Upper lobe of left lung (tissue), 6 donors: ENCODE results near the gene MARVELD2. TPM values are rescaled to one million over a fixed set of nuclear protein-coding genes. Genes with fewer than 3 reads are reported as not detected.
"Not testable (repeated sequence)": the region's sequence is repeated elsewhere in the genome, so short reads cannot be mapped to it uniquely, and the experiment has no call there.

ENCODE experiments used
- ATAC-seq, 2 donors: fragments of 200-7000 bp; cut with Tn5 transposase; one replicate each; pipeline ENCODE4 v1.9.1; 2022; ENCODE audit warnings: mild to moderate bottlenecking in 2 of 2, moderate library complexity in 2 of 2; ENCODE audit not compliant: low FRiP score in 2 of 2
- DNase-seq, 2 donors: peaks; one replicate each; pipeline ENCODE4 v3.0.0-alpha.2; 2019 to 2020
- H3K27ac ChIP-seq, 4 donors: fragments of 200-600 bp; sonication (generic); one replicate each; pipeline ENCODE4 v1.5.1; 2016 to 2019
- H3K27me3 ChIP-seq, 4 donors: fragments of 200-600 bp; sonication (generic); one replicate each; pipeline ENCODE4 v1.5.1; 2017 to 2019
- H3K36me3 ChIP-seq, 4 donors: fragments of 200-600 bp; sonication (generic); one replicate each; pipeline ENCODE4 v1.5.1; 2016 to 2019
- H3K4me1 ChIP-seq, 4 donors: fragments of 200-600 bp; sonication (generic); one replicate each; pipeline ENCODE4 v1.5.1; 2018 to 2019
- H3K4me3 ChIP-seq, 4 donors: fragments of 200-600 bp; sonication (generic); one replicate each; pipeline ENCODE4 v1.5.1; 2017 to 2019; ENCODE audit warnings: mild to moderate bottlenecking in 2 of 4, moderate library complexity in 1 of 4
- H3K9me3 ChIP-seq, 4 donors: fragments of 200-600 bp; sonication (generic); one replicate each; pipeline ENCODE4 v1.5.1; 2018 to 2019
- CTCF ChIP-seq, 6 experiments: fragments of 450-650 bp in 4 of 6; fragments of 200-600 bp in 2 of 6; sonication (generic) in 2 of 6; IDR thresholded peaks; one replicate each; pipeline ENCODE4 v1.5.1; 2016 to 2019; ENCODE audit warnings: antibody characterized with exemption in 6 of 6
- EP300 ChIP-seq, 4 donors: sonication (generic); formaldehyde crosslinking; IDR thresholded peaks; one replicate each; pipeline ENCODE4 v1.5.1; 2017; ENCODE audit warnings: antibody characterized with exemption in 4 of 4, control low read depth in 2 of 4
- POLR2A ChIP-seq, 4 donors: fragments of 450-650 bp; IDR thresholded peaks; one replicate each; pipeline ENCODE4 v1.5.1; 2016 to 2017; ENCODE audit warnings: antibody characterized with exemption in 4 of 4, mild to moderate bottlenecking in 2 of 4
- POLR2AphosphoS5 ChIP-seq, 2 donors: sonication (generic); formaldehyde crosslinking; IDR thresholded peaks; one replicate each; pipeline ENCODE4 v1.5.1; 2017; ENCODE audit warnings: antibody characterized with exemption in 2 of 2
- WGBS, 2 donors: methylation state at CpG; one replicate each; pipeline ENCODE4 v1.1.5; 2017 to 2018; 5-methylcytosine and 5-hydroxymethylcytosine counted together
- total RNA-seq, 6 donors: library from RNA; depleted of rRNA in 4 of 6; stranded (reverse); fragments of >200 nt in 4 of 6; gene quantifications; one replicate each; pipeline versions ENCODE4 v1.1.0 to v1.2.1, GENCODE V29; 2016 to 2021
- donor health status: DM: no; HTN: no; CAD: no; lungs with moderate emphysema.
- donor health status: DM: no; HTN: yes; CAD: no; lungs with severe emphysema.

Gene MARVELD2
- total RNA-seq, 6 donors from 2014 or later, result 12.5 to 37.2 (median 25.7) TPM

GRCh38 chr5:69477170-69477569 lies 62.3 kb downstream of the MARVELD2 start:
- H3K36me3 ChIP-seq, result no peaks in the 10 kb centered on the region
- H3K9me3 ChIP-seq, result no peaks in the 10 kb centered on the region
- H3K4me1 ChIP-seq, result peaks cover 0 to 14% (median 8%) of the 10 kb centered on the region in 4 donors
- no peak for TF ChIP-seq POLR2A (IDR thresholded peaks at IDR 0.05)
- H3K4me3 ChIP-seq, result no peak overlapping the region
- peak overlapping the region in 2 of 4 donors; percentile 28 to 44 for H3K27ac ChIP-seq
- ATAC-seq (no peak), DNase-seq (no peak)
- H3K27me3 ChIP-seq, result no peaks in the 10 kb centered on the region
- 6 to 11% methylated on average over 1 of the region's 1 CpG for WGBS, 2 donors

GRCh38 chr5:69478296-69478695 lies 63.4 kb downstream of the MARVELD2 start:
- WGBS, 2 donors, result 84 to 87% methylated on average over 7 of the region's 7 CpGs
- H3K36me3 ChIP-seq, H3K4me3 ChIP-seq, DNase-seq, H3K9me3 ChIP-seq, H3K27me3 ChIP-seq, ATAC-seq: not testable (repeated sequence)
- peaks cover 0 to 14% (median 8%) of the 10 kb centered on the region in 4 donors for H3K4me1 ChIP-seq
- H3K27ac ChIP-seq, result peak overlapping the region in 1 of 4 donors; percentile 28

- Histone ChIP-seq H3K9me3 (no peaks in the 10 kb centered on the region), H3K27me3 (no peaks in the 10 kb centered on the region), H3K4me1 (peaks cover 0 to 9% (median 2%) of the 10 kb centered on the region in 4 donors), H3K27ac (no peak overlapping the region), H3K4me3 (no peak overlapping the region), H3K36me3 (no peaks in the 10 kb centered on the region)
- DNase-seq (no peak), ATAC-seq (no peak)
- 53 to 62% methylated on average over 7 of the region's 7 CpGs for WGBS, 2 donors
- no peak for TF ChIP-seq POLR2AphosphoS5 (IDR thresholded peaks at IDR 0.05)
- no peak for TF ChIP-seq POLR2A (IDR thresholded peaks at IDR 0.05)
- TF ChIP-seq EP300 (IDR thresholded peaks at IDR 0.05), result no peak
- no peak for TF ChIP-seq CTCF (IDR thresholded peaks at IDR 0.05)
Observed at GRCh38 chr5:69484891-69485290, 70.0 kb downstream of the MARVELD2 start.

- no peak for TF ChIP-seq POLR2AphosphoS5 (IDR thresholded peaks at IDR 0.05)
- no peak for TF ChIP-seq POLR2A (IDR thresholded peaks at IDR 0.05)
- DNase-seq (no peak), ATAC-seq (no peak)
- Histone ChIP-seq H3K27me3 (no peaks in the 10 kb centered on the region), H3K4me1 (peaks cover 0 to 9% (median 2%) of the 10 kb centered on the region in 4 donors), H3K27ac (peak overlapping the region in 1 of 4 donors; percentile 45), H3K9me3 (no peaks in the 10 kb centered on the region), H3K36me3 (no peaks in the 10 kb centered on the region), H3K4me3 (no peak overlapping the region)
- WGBS, 2 donors, result 50 to 55% methylated on average over 1 of the region's 1 CpG
Observed at GRCh38 chr5:69485471-69485870, 70.6 kb downstream of the MARVELD2 start.

GRCh38 chr5:69489246-69489645 lies 74.3 kb downstream of the MARVELD2 start:
- peaks cover 4 to 34% (median 18%) of the 10 kb centered on the region in 4 donors for H3K4me1 ChIP-seq
- TF ChIP-seq EP300 (IDR thresholded peaks at IDR 0.05), result no peak
- no peak for TF ChIP-seq POLR2AphosphoS5 (IDR thresholded peaks at IDR 0.05)
- TF ChIP-seq POLR2A (IDR thresholded peaks at IDR 0.05), result no peak
- TF ChIP-seq CTCF (IDR thresholded peaks at IDR 0.05), result no peak
- no peaks in the 10 kb centered on the region for H3K36me3 ChIP-seq
- H3K4me3 ChIP-seq, result no peak overlapping the region
- no peaks in the 10 kb centered on the region for H3K9me3 ChIP-seq
- H3K27me3 ChIP-seq, result peaks cover 0 to 8% (median 2%) of the 10 kb centered on the region in 4 donors
- whole genome bisulfite sequencing, 2 donors, result 79 to 88% methylated on average over 4 of the region's 4 CpGs
- no peak overlapping the region for H3K27ac ChIP-seq
- ATAC-seq, result no peak
- DNase-seq, result no peak

- no peak for TF ChIP-seq POLR2AphosphoS5 (IDR thresholded peaks at IDR 0.05)
- no peak for TF ChIP-seq CTCF (IDR thresholded peaks at IDR 0.05)
- TF ChIP-seq EP300 (IDR thresholded peaks at IDR 0.05), result no peak
- no peak for TF ChIP-seq POLR2A (IDR thresholded peaks at IDR 0.05)
- Histone ChIP-seq H3K4me3 (peak overlapping the region in 1 of 4 donors; percentile 93), H3K36me3 (no peaks in the 10 kb centered on the region), H3K4me1 (peaks cover 4 to 47% (median 21%) of the 10 kb centered on the region in 4 donors), H3K27me3 (peaks cover 0 to 8% (median 2%) of the 10 kb centered on the region in 4 donors), H3K27ac (peak overlapping the region in 3 of 4 donors; percentile 90 to 96 (median 91)), H3K9me3 (no peaks in the 10 kb centered on the region)
- WGBS, 2 donors, result 52 to 58% methylated on average over 2 of the region's 2 CpGs
- ATAC-seq, result no peak
- no peak for DNase-seq
Observed at GRCh38 chr5:69491027-69491426, 76.1 kb downstream of the MARVELD2 start.
